Endometrial microvascular endothelial cells (primary cell): ENCODE results near the gene TOE1. TPM values are rescaled to one million over a fixed set of nuclear protein-coding genes. Genes with fewer than 3 reads are reported as not detected.

Experiments
- in situ Hi-C: cut with HindIII; loops from 2 replicates; pipeline ENCODE4 v1.10.0; 2017; ENCODE audit warnings: low sequenced_read_pairs, low pct_unique_long_range_greater_than_20kb; ENCODE audit errors: inconsistent ontology term
- total RNA-seq: library from RNA; depleted of rRNA; stranded (reverse); fragments of >200 nt; gene quantifications from one replicate; pipeline ENCODE4 v1.2.3, GENCODE V29; 2015; ENCODE audit errors: inconsistent ontology term

TOE1 gene
- total RNA-seq, 1 donor from 2014 or later: 43.5 TPM

GRCh38 chr1:45385302-45385701 is 45.3 kb downstream of the TOE1 start:
- in situ Hi-C loops: no loop called here

- in situ Hi-C loops: no loop called here
Observed at GRCh38 chr1:45386219-45386618, 46.2 kb downstream of the TOE1 start.

Other genes with a start within 250 kb of the TOE1 start
- 2.1 TPM for gene ZSWIM5, start 133.6 kb upstream of the TOE1 start, total RNA-seq
- gene HPDL, start 13.3 kb upstream of the TOE1 start, total RNA-seq: 9.1 TPM
- 15.2 TPM for gene MUTYH, start 270 bp downstream of the TOE1 start, total RNA-seq
- gene TESK2, start 151.0 kb downstream of the TOE1 start, total RNA-seq: 0.37 TPM
- gene CCDC163, start 159.9 kb downstream of the TOE1 start, total RNA-seq: 6.0 TPM
- 7.4 TPM for gene MMACHC, start 160.1 kb downstream of the TOE1 start, total RNA-seq
- gene PRDX1, start 181.7 kb downstream of the TOE1 start, total RNA-seq: 1,007 TPM
- gene AKR1A1, start 210.7 kb downstream of the TOE1 start, total RNA-seq: 114 TPM
- gene NASP, start 243.9 kb downstream of the TOE1 start, total RNA-seq: 105 TPM